Gastrocnemius medialis (tissue), 4 donors: Measurements from ENCODE around the gene IL24.

Source experiments
- CTCF ChIP-seq, 5 experiments: fragments of 450-650 bp in 3 of 5; fragments of 200-600 bp in 2 of 5; sonication (generic) in 2 of 5; IDR thresholded peaks in 4 of 5; conservative IDR thresholded peaks in 1 of 5; 1 replicate in 4 of 5; 2 replicates in 1 of 5; pipeline ENCODE4 v1.5.1; 2016 to 2019; ENCODE audit warnings: antibody characterized with exemption in 5 of 5, mild to moderate bottlenecking in 3 of 5, moderate library complexity in 3 of 5
- POLR2A ChIP-seq, 2 donors: fragments of 450-650 bp; IDR thresholded peaks; one replicate each; pipeline ENCODE4 v1.6.1; 2017; ENCODE audit warnings: antibody characterized with exemption in 2 of 2, mild to moderate bottlenecking in 2 of 2, moderate library complexity in 2 of 2

DNA sequence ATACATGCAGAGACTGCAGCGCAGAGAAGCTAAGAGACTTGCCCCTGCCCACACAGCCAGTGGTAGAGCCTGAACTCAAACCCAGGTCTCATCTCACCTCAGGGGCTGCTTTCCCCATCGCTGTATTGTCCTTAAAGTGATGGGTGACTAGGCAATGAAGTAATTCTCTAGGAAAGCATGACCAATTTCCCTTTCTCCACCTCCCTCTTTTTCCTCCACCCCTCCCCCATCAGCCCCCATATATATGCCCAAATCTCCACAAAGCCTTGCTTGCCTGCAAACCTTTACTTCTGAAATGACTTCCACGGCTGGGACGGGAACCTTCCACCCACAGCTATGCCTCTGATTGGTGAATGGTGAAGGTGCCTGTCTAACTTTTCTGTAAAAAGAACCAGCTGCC, at the start of gene IL24:
- TF ChIP-seq CTCF (IDR thresholded peaks at IDR 0.05 in 4 of 5, conservative IDR thresholded peaks at IDR 0.05 in 1 of 5) (no peak), POLR2A (IDR thresholded peaks at IDR 0.05) (no peak)
